SK-N-SH (cell line): ENCODE results near the gene AUH.

Experiments used
- CTCF ChIP-seq: fragments of 200-600 bp; sonication (generic); IDR thresholded peaks from 2 replicates; pipeline ENCODE4 v1.6.1; 2017; ENCODE audit warnings: antibody characterized with exemption, mild to moderate bottlenecking, moderate library complexity
- EP300 ChIP-seq, 2 experiments: IDR thresholded peaks; 2 replicates each; pipeline versions ENCODE4 v1.4.0 to v1.6.1; 2012; ENCODE audit warnings: borderline replicate concordance in 1 of 2, low read depth in 1 of 2, low read length in 1 of 2
- FOXM1 ChIP-seq: IDR thresholded peaks from 2 replicates; pipeline ENCODE4 v1.4.0; 2012; ENCODE audit warnings: low read depth, mild to moderate bottlenecking
- GATA2 ChIP-seq: sonication (generic); formaldehyde crosslinking; IDR thresholded peaks from 2 replicates; pipeline ENCODE4 v1.5.0; 2020; ENCODE audit warnings: mild to moderate bottlenecking, missing genetic modification reagents
- JUND ChIP-seq: IDR thresholded peaks from 2 replicates; pipeline ENCODE4 v1.4.0; 2012
- MAX ChIP-seq: IDR thresholded peaks from 2 replicates; pipeline ENCODE4 v1.4.0; 2012; ENCODE audit warnings: low read depth
- PBX3 ChIP-seq: IDR thresholded peaks from 2 replicates; pipeline ENCODE4; 2012
- POLR2AphosphoS5 ChIP-seq: IDR thresholded peaks from 2 replicates; pipeline ENCODE4 v1.6.1; 2012; ENCODE audit warnings: low read depth, low read length
- RCOR1 ChIP-seq: fragments of 150-350 bp; IDR thresholded peaks from 2 replicates; pipeline ENCODE4 v1.6.1; 2017; ENCODE audit warnings: antibody characterized with exemption, low read length
- REST ChIP-seq: IDR thresholded peaks from 2 replicates; pipeline ENCODE4 v1.6.1; 2012; ENCODE audit warnings: mild to moderate bottlenecking, low read depth, low read length, moderate library complexity
- RXRA ChIP-seq: IDR thresholded peaks from 2 replicates; pipeline ENCODE4 v1.4.0; 2012; ENCODE audit warnings: low read depth, mild to moderate bottlenecking, borderline replicate concordance
- SIN3A ChIP-seq: IDR thresholded peaks from 2 replicates; pipeline ENCODE4 v1.6.1; 2012; ENCODE audit warnings: low read depth, mild to moderate bottlenecking, low read length, moderate library complexity, borderline replicate concordance
- TAF1 ChIP-seq: IDR thresholded peaks from 2 replicates; pipeline ENCODE4 v1.6.1; 2012; ENCODE audit warnings: low read depth, mild to moderate bottlenecking, low read length, moderate library complexity, borderline replicate concordance
- USF2 ChIP-seq: fragments of 150-350 bp; IDR thresholded peaks from 2 replicates; pipeline ENCODE4 v1.6.1; 2017; ENCODE audit warnings: antibody characterized with exemption, low read length, low read depth, borderline replicate concordance

- TF ChIP-seq CTCF (no peak), SIN3A (no peak), FOXM1 (no peak), PBX3 (no peak), REST (no peak), JUND (no peak), GATA2 (CRISPR knock-in tag) (no peak), EP300 (IDR thresholded peaks at IDR 0.05; ENCODE audit: borderline replicate concordance in 1 of 2, low read depth in 1 of 2, low read length in 1 of 2) (no peak), RCOR1 (no peak), RXRA (no peak), USF2 (no peak), MAX (no peak), POLR2AphosphoS5 (no peak), TAF1 (no peak)
Measured at GRCh38 chr9:91291866-91292265, 69.9 kb downstream of the AUH start.
